H1 (cell line): ENCODE measurements around the gene NPNT. TPM values are rescaled to one million over a fixed set of nuclear protein-coding genes. Genes with fewer than 3 reads are reported as not detected.

Experiments
- CTCF ChIA-PET: fragments of 300-600 bp; sonication (Branson Sonifier 250); formaldehyde crosslinking; loops from one replicate; lab custom pipeline; 2021; ENCODE audit not compliant: partially characterized antibody; lab: Charles Lee
- POLR2A ChIA-PET: fragments of 300-600 bp; sonication (Branson Sonifier 250); formaldehyde crosslinking; loops from one replicate; lab custom pipeline; 2021; ENCODE audit warnings: inconsistent platforms; ENCODE audit not compliant: partially characterized antibody; lab: Charles Lee
- DNase-seq, 2 experiments: peaks; one replicate each; pipeline versions ENCODE4 v3.0.0 to v3.0.0-alpha.2; 2010 to 2022; ENCODE audit warnings: low spot score in 2 of 2, low read depth in 1 of 2, mixed read lengths in 1 of 2
- FAIRE-seq: peaks from 2 replicates; lab custom pipeline; 2011; peaks lifted over from hg19 to GRCh38; lab: Jason Lieb, UNC
- H2AFZ ChIP-seq: 2 replicates; pipeline ENCODE4 v1.8.1; 2012; ENCODE audit warnings: low read length, inconsistent platforms
- H2AK5ac ChIP-seq: 2 replicates; pipeline ENCODE4 v1.6.1; 2013; ENCODE audit warnings: low read depth, low read length
- H2BK120ac ChIP-seq: replicated peaks from 2 replicates; pipeline ENCODE3; 2013; ENCODE audit warnings: low read depth, low read length, inconsistent platforms
- H2BK12ac ChIP-seq: 2 replicates; pipeline ENCODE4 v1.6.1; 2013; ENCODE audit warnings: low read depth, low read length
- H2BK15ac ChIP-seq: 2 replicates; pipeline ENCODE4 v1.6.1; 2013; ENCODE audit warnings: low read length
- H2BK20ac ChIP-seq: 2 replicates; pipeline ENCODE4 v1.6.1; 2013; ENCODE audit warnings: low read length
- H2BK5ac ChIP-seq: 2 replicates; pipeline ENCODE4 v1.6.1; 2013; ENCODE audit warnings: low read depth, low read length
- H3K14ac ChIP-seq: 2 replicates; pipeline ENCODE4 v1.6.1; 2013; ENCODE audit warnings: inconsistent platforms; ENCODE audit not compliant: insufficient read length
- H3K18ac ChIP-seq: 2 replicates; pipeline ENCODE4 v1.6.1; 2013; ENCODE audit warnings: low read length; ENCODE audit errors: extremely low read depth
- H3K23ac ChIP-seq: 2 replicates; pipeline ENCODE4 v1.6.1; 2013; ENCODE audit warnings: inconsistent platforms; ENCODE audit not compliant: insufficient read length
- H3K23me2 ChIP-seq: 2 replicates; pipeline ENCODE4 v1.6.1; 2013; ENCODE audit warnings: low read depth, low read length
- H3K27ac ChIP-seq: 2 replicates; pipeline ENCODE4 v1.6.1; 2011; ENCODE audit warnings: low read depth, low read length, inconsistent platforms
- H3K27me3 ChIP-seq, 4 experiments: replicated peaks in 1 of 4; 1 replicate in 1 of 4; 2 replicates in 3 of 4; pipeline versions ENCODE4 v1.6.1 to v1.8.1; 2011 to 2013; ENCODE audit warnings: low read length in 3 of 4, mild to moderate bottlenecking in 3 of 4, inconsistent platforms in 2 of 4, mixed read lengths in 2 of 4, moderate library complexity in 1 of 4; ENCODE audit not compliant: control insufficient read depth in 3 of 4, insufficient read depth in 3 of 4; ENCODE audit errors: extremely low read depth in 1 of 4
- H3K36me3 ChIP-seq, 4 experiments: 2 replicates each; pipeline versions ENCODE4 v1.6.1 to v1.8.1; 2011 to 2013; ENCODE audit warnings: mild to moderate bottlenecking in 4 of 4, low read length in 3 of 4, moderate library complexity in 2 of 4, control low read depth in 1 of 4, inconsistent platforms in 1 of 4; ENCODE audit not compliant: insufficient read depth in 4 of 4, control insufficient read depth in 2 of 4
- H3K4ac ChIP-seq: replicated peaks from 2 replicates; pipeline ENCODE3; 2013; ENCODE audit warnings: low read length, low read depth, mixed read lengths, inconsistent platforms; ENCODE audit not compliant: insufficient read length
- H3K4me1 ChIP-seq, 4 experiments: replicated peaks in 1 of 4; 1 replicate in 1 of 4; 2 replicates in 3 of 4; pipeline versions ENCODE4 v1.6.1 to v1.8.1; 2011 to 2013; ENCODE audit warnings: low read length in 3 of 4, inconsistent platforms in 2 of 4, mixed read lengths in 1 of 4; ENCODE audit not compliant: insufficient read depth in 4 of 4, control insufficient read depth in 3 of 4
- H3K4me2 ChIP-seq, 2 experiments: 2 replicates each; pipeline versions ENCODE4 v1.6.1 to v1.8.1; 2011 to 2013; ENCODE audit warnings: low read depth in 2 of 2, low read length in 2 of 2, control low read depth in 1 of 2, inconsistent platforms in 1 of 2, mild to moderate bottlenecking in 1 of 2; ENCODE audit not compliant: insufficient read depth in 1 of 2
- H3K4me3 ChIP-seq, 4 experiments: fragments of 200-600, 300-600 bp in 1 of 4; sonication (generic), shearing (Covaris generic), sonication (Bioruptor Twin) in 1 of 4; 2 replicates each; pipeline versions ENCODE4 v1.5.1 to v1.8.1; 2011 to 2016; ENCODE audit warnings: low read length in 4 of 4, low read depth in 3 of 4, control low read depth in 2 of 4, inconsistent platforms in 2 of 4, mild to moderate bottlenecking in 2 of 4, mixed read lengths in 1 of 4, moderate library complexity in 1 of 4; ENCODE audit not compliant: insufficient read depth in 2 of 4; ENCODE audit errors: extremely low read depth in 1 of 4
- H3K56ac ChIP-seq: replicated peaks from 2 replicates; pipeline ENCODE3; 2013; ENCODE audit warnings: low read depth, mild to moderate bottlenecking, mixed read lengths, low read length, inconsistent platforms; ENCODE audit not compliant: insufficient read length
- H3K79me1 ChIP-seq: 2 replicates; pipeline ENCODE4 v1.6.1; 2013; ENCODE audit warnings: low read depth, low read length, control low read depth
- H3K79me2 ChIP-seq, 2 experiments: 2 replicates each; pipeline versions ENCODE4 v1.6.1 to v1.8.1; 2012 to 2013; ENCODE audit warnings: low read length in 2 of 2, mild to moderate bottlenecking in 2 of 2, inconsistent platforms in 1 of 2; ENCODE audit not compliant: insufficient read depth in 2 of 2, control insufficient read depth in 1 of 2
- H3K9ac ChIP-seq, 4 experiments: replicated peaks in 1 of 4; 1 replicate in 1 of 4; 2 replicates in 3 of 4; pipeline versions ENCODE4 v1.6.1 to v1.8.1; 2011 to 2013; ENCODE audit warnings: low read depth in 3 of 4, low read length in 3 of 4, control low read depth in 2 of 4, mild to moderate bottlenecking in 2 of 4, moderate library complexity in 2 of 4, inconsistent platforms in 1 of 4; ENCODE audit errors: extremely low read depth in 1 of 4
- H3K9me3 ChIP-seq, 2 experiments: 2 replicates each; pipeline versions ENCODE4 v1.6.1 to v1.8.1; 2012 to 2013; ENCODE audit warnings: mild to moderate bottlenecking in 2 of 2, moderate library complexity in 2 of 2, control low read depth in 1 of 2, inconsistent platforms in 1 of 2, low read depth in 1 of 2, low read length in 1 of 2, mixed read lengths in 1 of 2; ENCODE audit not compliant: insufficient read depth in 2 of 2
- H4K20me1 ChIP-seq, 2 experiments: replicated peaks in 1 of 2; 2 replicates each; pipeline versions ENCODE3 to v1.8.1; 2011 to 2013; ENCODE audit warnings: inconsistent platforms in 2 of 2, low read length in 2 of 2, mild to moderate bottlenecking in 1 of 2; ENCODE audit not compliant: insufficient read depth in 2 of 2, control insufficient read depth in 1 of 2
- H4K5ac ChIP-seq: 2 replicates; pipeline ENCODE4 v1.6.1; 2013; ENCODE audit warnings: low read length, low read depth, mixed read lengths, inconsistent platforms; ENCODE audit not compliant: insufficient read length
- H4K8ac ChIP-seq: 2 replicates; pipeline ENCODE4 v1.8.0; 2013; ENCODE audit warnings: mild to moderate bottlenecking, moderate library complexity, low read length, inconsistent platforms; ENCODE audit not compliant: insufficient read depth; ENCODE audit errors: extremely low read depth
- H4K91ac ChIP-seq: replicated peaks from 2 replicates; pipeline ENCODE3; 2013; ENCODE audit warnings: low read length, mixed read lengths, inconsistent platforms; ENCODE audit not compliant: insufficient read length
- CHD1 ChIP-seq: IDR thresholded peaks from 2 replicates; pipeline ENCODE4 v1.6.1; 2012; ENCODE audit warnings: low read depth, low read length, improper control_type of control experiment
- EZH2 ChIP-seq: fragments of 200-600 bp; sonication (generic); IDR thresholded peaks from 2 replicates; pipeline ENCODE4 v1.7.1; 2012; ENCODE audit warnings: low read depth, mild to moderate bottlenecking, moderate library complexity, low read length, inconsistent platforms; ENCODE audit not compliant: severe bottlenecking
- JUN ChIP-seq: IDR thresholded peaks from 2 replicates; pipeline ENCODE4 v1.6.1; 2011; ENCODE audit warnings: low read depth, mild to moderate bottlenecking, improper control_type of control experiment, low read length
- JUND ChIP-seq: IDR thresholded peaks from 2 replicates; pipeline ENCODE4 v1.6.1; 2011; ENCODE audit warnings: mild to moderate bottlenecking, improper control_type of control experiment, low read length
- POLR2AphosphoS5 ChIP-seq: IDR thresholded peaks from 2 replicates; pipeline ENCODE4 v1.6.1; 2011; ENCODE audit warnings: low read depth, low read length
- RFX5 ChIP-seq: IDR thresholded peaks from 2 replicates; pipeline ENCODE4 v1.6.1; 2011; ENCODE audit warnings: low read depth, low read length, improper control_type of control experiment, borderline replicate concordance
- WGBS, 2 experiments: shearing (Covaris generic) in 1 of 2; methylation state at CpG; one replicate each; pipeline versions ENCODE4 v1.1.6 to v1.1.7; 2013 to 2015; ENCODE audit warnings: low lambda C conversion rate in 2 of 2, mixed read lengths in 2 of 2, inconsistent platforms in 1 of 2, low coverage in 1 of 2, missing lambda C conversion rate in 1 of 2; ENCODE audit not compliant: insufficient replicate concordance in 2 of 2, insufficient coverage in 1 of 2, insufficient read length in 1 of 2; ENCODE audit errors: extremely low coverage in 1 of 2, missing lambda C conversion rate in 1 of 2; 5-methylcytosine and 5-hydroxymethylcytosine counted together
- polyA plus RNA-seq, 7 experiments: library from polyadenylated mRNA; depleted of rRNA in 3 of 7; stranded (reverse) in 5 of 7; unstranded in 2 of 7; fragments of >200 nt in 5 of 7; fragments of 200-250 nt in 2 of 7; gene quantifications; 1 replicate in 5 of 7; 2 replicates in 1 of 7; 4 replicates in 1 of 7; pipeline versions ENCODE4 v1.2.1 to v1.2.3, GENCODE V29; 2011 to 2013; ENCODE audit warnings: missing spikeins in 2 of 7, mixed read lengths in 2 of 7
- total RNA-seq: library from RNA; stranded (reverse); fragmentation: NEBNext Ultra II Directional; extraction: Animal tissue kit (Norgen Biotek cat#: 25700); gene quantifications from 2 replicates; pipeline ENCODE4 v1.2.1, GENCODE V29; 2021

NPNT gene
- total and polyA plus RNA-seq, 2 of the 8 experiments (the other 6 are each of a cell fraction or from before 2014, with no cell fraction given), result 0.24 to 0.97 TPM

GRCh38 chr4:105976915-105977314, 81.6 kb downstream of the NPNT start:
- no peak overlapping the region for H2AK5ac ChIP-seq
- H3K79me2 ChIP-seq, result no peaks in the 10 kb centered on the region
- no peak overlapping the region for H3K27ac ChIP-seq
- no peak overlapping the region for H3K56ac ChIP-seq
- no peak overlapping the region for H2BK15ac ChIP-seq
- no peak overlapping the region for H3K23ac ChIP-seq
- no peak overlapping the region for H3K4me3 ChIP-seq
- H3K14ac ChIP-seq, result no peak overlapping the region
- no peak overlapping the region for H3K18ac ChIP-seq
- H4K20me1 ChIP-seq, result no peaks in the 10 kb centered on the region
- H2BK5ac ChIP-seq, result no peak overlapping the region
- H3K9me3 ChIP-seq, result no peaks in the 10 kb centered on the region
- H2BK20ac ChIP-seq, result no peak overlapping the region
- peaks cover 4 to 11% (median 6%) of the 10 kb centered on the region in 4 experiments; a peak in 6 of 7 replicates for H3K4me1 ChIP-seq
- H3K36me3 ChIP-seq, result no peaks in the 10 kb centered on the region
- WGBS, 2 experiments, result 93% methylated on average over 3 of the region's 3 CpGs; no CpG with 5 or more reads in 1 of the 2 experiments
- H3K4ac ChIP-seq, result no peak overlapping the region
- TF ChIP-seq JUND (no peak), POLR2AphosphoS5 (no peak), RFX5 (no peak), CHD1 (no peak), JUN (no peak), EZH2 (no peak)
- FAIRE-seq (no peak), DNase-seq (no peak)
- H3K27me3 ChIP-seq, result no peaks in the 10 kb centered on the region
- H4K8ac ChIP-seq, result no peak overlapping the region
- CTCF ChIA-PET, result interaction anchor here (1.3 kb wide), 1 partner anchor 18 kb away, joined by 3 read pairs; no protein-coding TSS in a partner anchor
- H3K23me2 ChIP-seq, result no peaks in the 10 kb centered on the region
- no peak overlapping the region for H3K4me2 ChIP-seq
- no peak overlapping the region for H3K9ac ChIP-seq
- no peak overlapping the region for H2BK12ac ChIP-seq
- H4K91ac ChIP-seq, result no peak overlapping the region
- no peak overlapping the region for H4K5ac ChIP-seq
- no peaks in the 10 kb centered on the region for H3K79me1 ChIP-seq
- POLR2A ChIA-PET, result no interaction called here
- no peak overlapping the region for H2BK120ac ChIP-seq
- no peak overlapping the region for H2AFZ ChIP-seq
